ENCODE data around the gene NDUFAB1. TPM values are rescaled to one million over a fixed set of nuclear protein-coding genes. Genes with fewer than 3 reads are reported as not detected.
"Not testable (repeated sequence)": the region's sequence is repeated elsewhere in the genome, so short reads cannot be mapped to it uniquely, and the experiment has no call there.

The NDUFAB1 gene
- polyA plus RNA-seq, 2 of the 4 experiments (the other 2 are of a cell fraction), result 167 to 277 TPM

GRCh38 chr16:23587726-23588125 is 8.4 kb downstream of the NDUFAB1 start:
- ChIA-PET CTCF (interaction anchor here (0.6 to 0.8 kb wide), 2 partner anchors 9 to 74 kb away, joined by 3 read pairs; no protein-coding TSS in a partner anchor), POLR2A (no interaction called here)
- no peak for DNase-seq (ENCODE audit: low read depth in 1 of 2, low spot score in 1 of 2)
- Histone ChIP-seq H3K4me3 (no peak overlapping the region), H3K4me2 (no peak overlapping the region), H3K27ac (no peak overlapping the region), H3K9me3 (no peaks in the 10 kb centered on the region), H3K4me1 (no peaks in the 10 kb centered on the region)
- ATAC-seq, result no peak
- FAIRE-seq, result no peak
- WGBS (ENCODE audit: missing lambda C conversion rate), result 100% methylated on average over 5 of the region's 5 CpGs
- no peak for TF ChIP-seq ZNF302 (CRISPR knock-in tag; IDR thresholded peaks at IDR 0.05)
- TF ChIP-seq NPAS2 (CRISPR knock-in tag; IDR thresholded peaks at IDR 0.05; ENCODE audit: borderline replicate concordance), result no peak
- no peak for TF ChIP-seq SMC3 (IDR thresholded peaks at IDR 0.05)
- TF ChIP-seq MYC (IDR thresholded peaks at IDR 0.05; ENCODE audit: borderline replicate concordance, low read length), result no peak
- no peak for TF ChIP-seq ZSCAN20 (CRISPR knock-in tag; IDR thresholded peaks at IDR 0.05)
- TF ChIP-seq SREBF2 (IDR thresholded peaks at IDR 0.05), result no peak
- TF ChIP-seq RAD21 (conservative IDR thresholded peaks at IDR 0.05 in 1 of 2, IDR thresholded peaks at IDR 0.05 in 1 of 2), result no peak
- no peak for TF ChIP-seq NR3C1 (IDR thresholded peaks at IDR 0.05)

- no peak overlapping the region for H3K4me3 ChIP-seq
- POLR2A ChIA-PET, result no interaction called here
- WGBS (ENCODE audit: missing lambda C conversion rate), result 88% methylated on average over 14 of the region's 14 CpGs
- no peaks in the 10 kb centered on the region for H3K4me1 ChIP-seq
- ATAC-seq (no peak), DNase-seq (ENCODE audit: low read depth in 1 of 2, low spot score in 1 of 2) (no peak), FAIRE-seq (no peak)
- CTCF ChIA-PET, result interaction anchor here (1.4 to 2.7 kb wide), 3 partner anchors 10 to 17 kb away, joined by 3 to 7 read pairs (median 3); partner anchors contain the start of gene NDUFAB1
- TF ChIP-seq CEBPB (IDR thresholded peaks at IDR 0.05), result no peak
- no peak for TF ChIP-seq ZFP36 (IDR thresholded peaks at IDR 0.05; ENCODE audit: borderline replicate concordance, partially characterized antibody)
- TF ChIP-seq FOSB (CRISPR knock-in tag; IDR thresholded peaks at IDR 0.05), result no peak
- TF ChIP-seq ELK1 (IDR thresholded peaks at IDR 0.05; ENCODE audit: low read depth, low read length), result no peak
- TF ChIP-seq JUN (IDR thresholded peaks at IDR 0.05), result no peak
- no peaks in the 10 kb centered on the region for H3K9me3 ChIP-seq
- H3K27ac ChIP-seq, result no peak overlapping the region
- H3K4me2 ChIP-seq, result no peak overlapping the region
Observed at GRCh38 chr16:23584186-23585076, 11.7 kb downstream of the NDUFAB1 start.

- FAIRE-seq, result not testable (repeated sequence)
Observed at GRCh38 chr16:23583271-23583670, 12.8 kb downstream of the NDUFAB1 start.

GRCh38 chr16:23581764-23582163 is 14.4 kb downstream of the NDUFAB1 start:
- FAIRE-seq (no peak), DNase-seq (ENCODE audit: low read depth in 1 of 2, low spot score in 1 of 2) (no peak), ATAC-seq (peak in 1 of 2 experiments; percentile 20; a peak in 1 of 6 replicates)
- CTCF ChIA-PET, result interaction anchor here (0.6 to 1.6 kb wide), 4 partner anchors 11 to 27 kb away, joined by 3 to 5 read pairs (median 4); partner anchors contain the start of genes EARS2 and UBFD1
- Histone ChIP-seq H3K9me3 (no peaks in the 10 kb centered on the region), H3K4me2 (no peak overlapping the region), H3K27ac (no peak overlapping the region), H3K4me3 (no peak overlapping the region), H3K4me1 (no peaks in the 10 kb centered on the region)
- POLR2A ChIA-PET, result no interaction called here
- no peak for TF ChIP-seq MAX (IDR thresholded peaks at IDR 0.05)
- TF ChIP-seq TP53 (CRISPR knock-in tag; IDR thresholded peaks at IDR 0.05), result no peak

More at GRCh38 chr16:23583271-23583670, 12.8 kb downstream of the NDUFAB1 start:
- H3K9me3 ChIP-seq; H3K4me3 ChIP-seq; H3K4me2 ChIP-seq; H3K27ac ChIP-seq; DNase-seq (ENCODE audit: low read depth in 1 of 2, low spot score in 1 of 2); H3K4me1 ChIP-seq; ATAC-seq; POLR2A ChIA-PET: not testable (repeated sequence)
- 91% methylated on average over 15 of the region's 30 CpGs for WGBS (ENCODE audit: missing lambda C conversion rate)
- CTCF ChIA-PET, result interaction anchor here (0.6 kb wide), 1 partner anchor 569 kb away, joined by 3 read pairs; no protein-coding TSS in a partner anchor
